HL-60/S4 treated with retinoic acid at 250 ng/mL for 4 days and 3 days (cell line): ENCODE measurements around the gene HUS1B.
"Not testable (repeated sequence)": the region's sequence is repeated elsewhere in the genome, so short reads cannot be mapped to it uniquely, and the experiment has no call there.

Experiments used
- in situ Hi-C: fragments of 300-500 bp; cut with MboI; formaldehyde crosslinking; loops from 2 replicates; pipeline ENCODE4 v1.7.0; 2022; ENCODE audit warnings: low sequenced_read_pairs

The HUS1B gene

GRCh38 chr6:656460-657252 is at the start of gene HUS1B:
TSS of gene HUS1B (minus strand) at chr6:657100. CDS start at chr6:656944, 156 bp downstream.
- in situ Hi-C loops: no loop called here

DNA sequence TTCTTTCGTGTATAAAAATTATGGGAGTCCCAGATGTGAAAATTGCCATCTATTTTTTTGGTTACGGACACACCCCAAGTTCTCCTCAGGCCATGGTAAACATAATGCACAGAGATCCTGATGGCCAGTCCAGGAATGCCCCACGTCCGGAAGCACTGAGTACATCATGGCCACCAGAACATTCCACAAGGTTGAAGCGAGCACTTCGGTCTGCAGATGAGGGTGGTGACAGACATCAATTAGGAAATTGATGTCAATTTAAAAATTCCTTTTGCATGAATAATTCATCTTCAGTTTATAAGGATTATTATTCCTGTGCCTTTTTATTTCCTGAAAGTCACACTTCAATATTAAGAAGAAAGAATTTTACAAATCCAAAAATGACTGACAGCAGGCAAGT is 49.2 kb upstream of the HUS1B start:
- in situ Hi-C loops: no loop called here

DNA sequence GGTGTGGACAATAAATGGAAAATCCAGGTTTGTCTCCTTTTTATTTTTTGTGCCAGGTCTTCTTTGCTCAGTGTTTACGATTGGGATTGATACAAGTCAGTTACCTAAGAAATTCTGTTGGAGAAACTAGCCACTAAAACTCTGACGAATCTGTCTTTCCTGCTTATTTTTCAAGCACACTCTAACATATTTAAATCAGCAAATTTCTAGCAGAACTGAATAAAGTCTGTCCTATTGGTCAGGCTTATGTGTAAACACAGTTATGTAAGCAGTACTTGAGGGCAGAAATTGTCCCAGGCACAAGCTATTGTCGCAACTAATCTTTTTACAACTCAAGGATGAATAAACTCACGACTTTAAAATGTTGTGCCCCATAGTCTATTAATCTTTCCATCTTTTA is 48.1 kb upstream of the HUS1B start:
- in situ Hi-C loops: no loop called here

GRCh38 chr6:704046-704445 is 47.1 kb upstream of the HUS1B start:
- in situ Hi-C loops: no loop called here

- in situ Hi-C loops: no loop called here
These were observed 46.7 kb upstream of the HUS1B start for GRCh38 chr6:703552-703951.

DNA sequence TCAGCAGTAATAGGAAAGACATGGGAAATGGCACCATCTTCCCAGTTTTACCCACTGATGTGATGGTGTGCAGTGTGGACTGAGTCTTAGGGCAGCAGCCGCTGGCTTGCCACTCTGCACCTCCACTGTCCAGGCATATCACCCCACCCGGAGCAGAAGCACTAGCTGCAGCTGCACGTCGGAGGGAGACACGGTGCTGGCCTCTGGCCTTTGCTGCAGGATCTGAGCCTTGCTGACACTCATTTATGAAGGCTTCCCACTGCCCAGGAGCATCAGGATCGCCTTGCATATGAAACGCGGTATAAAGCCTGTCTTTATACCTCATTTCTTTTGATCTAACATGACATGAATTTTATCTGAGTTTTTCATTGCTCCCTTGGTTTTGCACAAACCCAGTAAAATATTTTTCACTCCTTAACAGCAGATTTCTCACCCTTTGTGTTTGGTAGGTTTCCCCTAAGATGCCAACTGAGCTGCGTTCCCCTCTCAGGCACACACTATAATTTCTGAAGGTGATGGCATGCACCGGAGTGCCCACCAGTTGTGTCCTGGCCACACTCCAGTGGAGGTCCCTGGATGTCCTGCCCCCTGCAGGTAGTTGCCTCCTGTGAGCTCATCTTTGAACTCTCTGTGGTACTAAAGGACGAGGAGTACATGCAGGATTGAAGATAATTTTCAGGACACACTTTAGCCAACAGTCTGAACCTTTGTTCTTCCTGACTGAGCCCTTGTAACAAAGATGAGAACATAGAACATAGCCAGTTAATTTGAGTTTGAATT is 45.0 kb upstream of the HUS1B start:
- in situ Hi-C loops: no loop called here

DNA sequence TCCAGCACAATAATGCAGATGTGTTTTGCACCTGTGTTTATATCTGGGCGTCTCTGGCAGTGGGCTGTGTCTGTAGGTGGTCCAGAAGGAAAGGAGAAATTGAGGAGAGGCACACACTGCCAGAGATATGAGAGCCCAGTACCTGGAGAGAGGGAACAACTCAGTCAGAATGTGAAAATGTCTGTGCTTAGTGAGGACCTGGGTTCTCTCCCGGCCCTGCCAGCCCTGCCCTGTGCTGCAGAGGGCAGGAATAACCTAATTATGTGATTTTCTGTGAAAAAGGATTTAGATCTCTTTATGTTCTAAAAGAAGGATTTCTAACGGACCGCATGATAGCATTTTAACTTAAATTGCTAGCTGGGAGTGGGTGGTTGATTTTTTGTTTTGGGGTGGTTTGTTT is 44.3 kb upstream of the HUS1B start:
- in situ Hi-C loops: no loop called here

- in situ Hi-C loops: no loop called here
These were observed 43.6 kb upstream of the HUS1B start for GRCh38 chr6:700490-700889.

DNA sequence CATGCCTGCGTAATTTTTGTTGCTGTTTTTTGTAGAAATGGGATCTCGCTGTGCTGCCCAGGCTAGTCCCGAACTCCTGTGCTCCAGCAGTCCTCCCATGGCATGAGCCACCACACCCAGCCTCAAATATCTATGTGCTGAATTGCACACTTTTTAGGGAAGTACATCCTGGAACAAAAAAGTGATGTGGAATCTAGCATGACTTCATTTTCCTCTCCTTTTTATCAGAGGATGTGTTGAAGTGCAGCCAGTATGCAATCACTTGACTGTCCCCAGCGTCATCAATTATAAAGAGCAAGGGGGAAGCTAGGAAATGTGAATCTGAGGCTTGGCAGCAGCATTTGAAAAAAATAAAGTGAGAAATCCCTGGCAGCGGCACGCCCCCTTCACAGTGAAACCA is 42.4 kb upstream of the HUS1B start:
- in situ Hi-C loops: no loop called here

DNA sequence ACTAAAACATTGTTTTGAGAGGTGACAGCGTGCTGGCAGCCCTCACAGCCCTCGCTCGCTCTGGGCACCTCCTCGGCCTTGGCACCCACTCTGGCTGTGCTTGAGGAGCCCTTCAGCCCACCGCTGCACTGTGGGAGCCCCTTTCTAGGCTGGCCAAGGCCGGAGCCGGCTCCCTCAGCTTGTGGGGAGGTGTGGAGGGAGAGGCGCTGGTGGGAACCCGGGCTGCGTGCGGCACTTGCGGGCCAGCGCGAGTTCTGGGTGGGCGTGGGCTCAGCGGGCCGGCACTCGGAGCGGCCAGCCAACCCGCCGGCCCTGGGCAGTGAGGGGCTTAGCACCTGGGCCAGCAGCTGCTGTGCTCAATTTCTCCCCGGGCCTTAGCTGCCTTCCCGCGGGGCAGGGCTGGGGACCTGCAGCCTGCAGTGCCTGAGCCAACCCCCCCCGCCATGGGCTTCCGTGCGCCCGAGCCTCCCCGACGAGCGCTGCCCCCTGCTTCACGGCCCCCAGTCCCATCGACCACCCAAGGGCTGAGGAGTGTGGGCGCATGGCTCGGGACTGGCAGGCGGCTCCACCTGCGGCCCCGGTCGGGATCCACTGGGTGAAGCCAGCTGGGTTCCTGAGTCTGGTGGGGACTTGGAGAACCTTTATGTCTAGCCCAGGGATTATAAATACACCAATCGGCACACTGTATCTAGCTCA is 37.7 kb upstream of the HUS1B start:
- in situ Hi-C loops: not testable (repeated sequence)

- in situ Hi-C loops: no loop called here
These were observed 36.8 kb upstream of the HUS1B start for GRCh38 chr6:693723-694009.

GRCh38 chr6:692858-693722 is 36.2 kb upstream of the HUS1B start, which contains the start of gene EXOC2:
TSS of gene EXOC2 (minus strand) at chr6:693139. CDS start at chr6:637818, 55,321 bp downstream.
- in situ Hi-C loops: no loop called here

DNA sequence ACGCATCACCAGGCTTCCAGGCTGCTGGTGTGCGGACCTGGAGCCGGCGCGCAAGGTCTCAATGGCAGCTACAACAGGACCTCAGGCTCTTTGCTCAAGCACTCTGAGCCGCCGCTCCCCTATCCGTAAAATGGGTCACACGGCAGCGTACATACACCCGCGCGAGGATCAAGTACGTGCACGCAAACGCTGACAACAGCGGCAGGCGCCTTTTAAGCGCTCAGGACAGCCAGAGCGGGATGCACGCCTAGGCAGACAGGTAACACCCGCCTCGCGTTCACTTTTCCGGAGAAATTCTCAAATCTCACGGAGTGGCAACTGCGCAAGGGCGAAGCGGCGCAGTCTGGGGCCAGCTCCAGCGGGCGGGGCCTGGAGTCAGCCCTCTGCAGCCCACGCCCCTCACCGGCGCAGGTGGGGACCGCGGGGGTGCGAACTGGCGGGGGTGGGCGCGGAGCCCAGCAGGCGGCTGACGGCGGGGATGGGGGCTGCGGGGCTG is 35.5 kb upstream of the HUS1B start:
- in situ Hi-C loops: no loop called here

DNA sequence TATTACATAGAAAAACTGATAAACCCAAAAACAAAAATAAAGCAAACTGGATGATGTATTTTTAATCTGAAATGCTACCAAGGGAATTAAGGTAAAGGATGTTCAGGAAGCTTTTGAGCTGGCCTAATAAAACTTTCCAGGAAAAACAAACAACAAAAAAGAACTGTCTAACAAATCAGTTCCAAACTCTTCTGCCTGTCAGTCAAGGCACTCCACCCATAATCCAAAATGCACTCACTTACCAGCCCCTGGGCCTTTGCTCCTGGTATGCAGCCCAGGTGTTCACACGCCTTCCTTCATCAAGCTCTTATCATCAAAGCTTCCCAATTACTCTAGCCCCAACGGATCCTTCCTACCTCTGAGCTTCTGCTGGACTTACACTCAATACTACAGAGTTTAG is 32.3 kb upstream of the HUS1B start:
- in situ Hi-C loops: no loop called here

- in situ Hi-C loops: no loop called here
These were observed 29.6 kb upstream of the HUS1B start for GRCh38 chr6:686497-686896.

DNA sequence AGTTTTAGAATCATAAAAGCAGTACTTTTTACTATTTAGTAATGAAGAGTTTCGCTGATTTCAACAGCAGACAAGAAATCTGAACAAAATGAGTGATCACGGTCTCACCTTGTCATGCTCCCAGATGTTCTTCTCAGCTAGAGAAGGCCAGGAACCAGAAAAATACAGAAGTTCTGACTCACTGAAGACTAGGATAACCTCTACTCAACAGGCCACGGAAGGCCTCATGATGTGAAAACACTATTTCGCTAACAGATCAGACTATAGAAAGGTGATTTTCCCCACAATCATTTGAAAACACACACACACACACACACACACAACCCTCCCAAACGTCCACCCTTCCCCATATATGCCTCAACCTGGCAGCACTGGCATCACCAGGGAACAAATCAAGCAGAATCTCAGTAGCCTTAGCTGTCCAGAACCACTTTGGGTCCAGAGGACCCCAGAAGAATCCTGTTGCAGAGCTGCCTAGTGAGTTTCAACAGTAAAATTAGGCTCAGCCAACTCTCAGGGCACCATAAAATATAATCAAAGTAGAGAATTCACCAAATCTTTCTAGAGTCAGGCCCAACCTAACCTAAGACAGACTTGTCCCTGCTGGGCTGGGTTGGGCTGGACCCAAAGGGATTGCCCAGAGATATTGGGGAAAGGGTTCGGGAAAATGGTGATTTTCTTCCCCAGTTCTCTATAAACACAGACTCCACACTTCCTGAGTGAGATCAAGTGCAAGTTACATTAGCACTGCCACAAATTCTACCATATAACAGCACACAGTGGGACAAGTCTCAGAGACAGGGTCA is 28.1 kb upstream of the HUS1B start:
- in situ Hi-C loops: no loop called here

- in situ Hi-C loops: no loop called here
These were observed 27.0 kb upstream of the HUS1B start for GRCh38 chr6:683742-684440.

GRCh38 chr6:680666-681340 is 23.9 kb upstream of the HUS1B start:
- in situ Hi-C loops: no loop called here

- in situ Hi-C loops: no loop called here
These were observed 23.4 kb upstream of the HUS1B start for GRCh38 chr6:680251-680650.
